ENCODE data around the gene ASTL. TPM values are rescaled to one million over a fixed set of nuclear protein-coding genes. Genes with fewer than 3 reads are reported as not detected.

The ASTL gene
- total RNA-seq (2022; extraction: Qiagen RNA extraction), result not detected in 5 replicates

GRCh38 chr2:96138179-96139145, at the start of gene ASTL:
TSS of gene ASTL (minus strand) at chr2:96138502. CDS start at chr2:96138436, 66 bp downstream.

GRCh38 chr2:96145036-96145847, 6.9 kb upstream of the ASTL start, which contains the start of gene DUSP2:
TSS of gene DUSP2 (minus strand) at chr2:96145440. CDS start at chr2:96145354, 86 bp downstream.

GRCh38 chr2:96116424-96116878, 21.9 kb downstream of the ASTL start, which contains the start of gene ADRA2B:
TSS of gene ADRA2B (minus strand) at chr2:96116571. CDS start at chr2:96116149, 422 bp downstream.

Other genes starting within 250 kb of the ASTL start
- 2.5 to 5.4 TPM (median 5.1 TPM) in 5 replicates for gene ANKRD36C, start 146.7 kb downstream of the ASTL start, total RNA-seq (2022; extraction: Qiagen RNA extraction)
- not detected in 5 replicates for gene GPAT2, start 103.6 kb downstream of the ASTL start, total RNA-seq (2022; extraction: Qiagen RNA extraction)
- 0.02 to 0.07 TPM (median 0.05 TPM) in 4 of 5 replicates, not detected in the other for gene ADRA2B, start 21.9 kb downstream of the ASTL start, total RNA-seq (2022; extraction: Qiagen RNA extraction)
- gene DUSP2, start 6.9 kb upstream of the ASTL start, total RNA-seq (2022; extraction: Qiagen RNA extraction), result 0.22 to 0.56 TPM (median 0.44 TPM) in 5 replicates
- gene STARD7, start 70.3 kb upstream of the ASTL start, total RNA-seq (2022; extraction: Qiagen RNA extraction), result 90.1 to 100 TPM (median 93.6 TPM) in 5 replicates
- 37.8 to 51.2 TPM (median 46.6 TPM) in 5 replicates for gene TMEM127, start 127.5 kb upstream of the ASTL start, total RNA-seq (2022; extraction: Qiagen RNA extraction)
- gene CIAO1, start 127.7 kb upstream of the ASTL start, total RNA-seq (2022; extraction: Qiagen RNA extraction), result 74.5 to 94.5 TPM (median 91.0 TPM) in 5 replicates
- gene SNRNP200, start 167.0 kb upstream of the ASTL start, total RNA-seq (2022; extraction: Qiagen RNA extraction), result 121 to 126 TPM (median 124 TPM) in 5 replicates
- gene ITPRIPL1, start 186.8 kb upstream of the ASTL start, total RNA-seq (2022; extraction: Qiagen RNA extraction), result not detected in 5 replicates
- 44.4 to 48.7 TPM (median 46.3 TPM) in 5 replicates for gene NCAPH, start 197.3 kb upstream of the ASTL start, total RNA-seq (2022; extraction: Qiagen RNA extraction)

Data from A549 treated with CORT108297 at 1 μM for 4 hours (cell line).